Measurements from ENCODE around the gene HBP1.
"Not testable (repeated sequence)": the region's sequence is repeated elsewhere in the genome, so short reads cannot be mapped to it uniquely, and the experiment has no call there.

Gene HBP1

DNA sequence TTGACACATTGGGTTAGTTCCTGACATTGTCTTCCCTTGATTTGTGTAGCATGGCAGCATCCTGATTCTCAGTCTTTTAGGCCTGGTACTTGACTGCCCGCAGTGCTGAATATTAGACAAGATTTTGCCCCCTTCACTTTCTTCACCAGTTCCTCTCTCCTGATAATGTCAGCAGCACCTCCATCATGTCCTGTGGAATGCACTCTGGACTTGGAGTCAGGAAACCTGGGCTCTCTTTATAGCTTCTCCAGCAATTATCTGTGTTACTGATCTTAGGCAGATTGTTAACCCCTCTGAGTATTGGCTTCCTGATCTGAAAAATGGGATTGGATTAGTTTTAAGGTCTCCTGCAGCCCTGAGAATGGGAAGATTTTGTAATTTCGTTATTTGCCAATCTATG is 19.0 kb downstream of the HBP1 start:
- no peak for DNase-seq

DNA sequence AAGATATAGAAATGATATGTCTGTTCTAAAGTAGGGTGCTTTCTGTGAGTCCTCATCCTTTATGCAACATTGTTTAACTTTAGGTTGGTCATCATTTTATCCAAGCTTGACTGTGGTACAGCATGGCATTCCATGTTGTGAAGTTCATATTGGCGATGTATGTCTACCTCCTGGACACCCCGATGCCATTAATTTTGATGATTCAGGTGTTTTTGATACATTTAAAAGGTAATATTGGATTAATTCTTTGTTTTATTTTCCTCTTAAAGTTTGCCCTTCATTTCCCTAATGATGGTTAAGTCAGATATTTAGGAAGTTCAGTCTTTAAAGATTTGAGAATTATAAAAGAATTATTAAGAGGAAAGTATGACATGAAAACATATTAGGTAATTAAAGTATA is 21.3 kb downstream of the HBP1 start:
- DNase-seq, result no peak

DNA sequence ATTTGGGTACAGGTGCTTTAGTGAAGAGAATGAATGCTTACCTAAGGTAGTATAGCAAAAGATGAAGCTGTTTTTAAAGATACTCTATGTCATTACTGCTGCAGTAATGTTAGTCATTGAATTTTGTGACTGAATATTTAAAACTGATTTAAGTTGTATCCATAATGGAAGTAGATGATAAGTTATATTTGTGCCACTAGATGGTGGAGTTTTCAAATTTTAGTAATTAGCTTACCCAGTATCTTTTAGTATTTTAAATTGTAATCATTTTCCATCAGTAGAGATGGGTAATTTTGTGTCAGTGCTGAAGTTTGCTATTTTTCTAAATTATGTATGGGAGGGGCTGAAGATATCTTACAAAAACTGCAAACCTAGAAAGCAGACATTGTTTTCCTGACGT is 25.2 kb downstream of the HBP1 start:
- no peak for DNase-seq

DNA sequence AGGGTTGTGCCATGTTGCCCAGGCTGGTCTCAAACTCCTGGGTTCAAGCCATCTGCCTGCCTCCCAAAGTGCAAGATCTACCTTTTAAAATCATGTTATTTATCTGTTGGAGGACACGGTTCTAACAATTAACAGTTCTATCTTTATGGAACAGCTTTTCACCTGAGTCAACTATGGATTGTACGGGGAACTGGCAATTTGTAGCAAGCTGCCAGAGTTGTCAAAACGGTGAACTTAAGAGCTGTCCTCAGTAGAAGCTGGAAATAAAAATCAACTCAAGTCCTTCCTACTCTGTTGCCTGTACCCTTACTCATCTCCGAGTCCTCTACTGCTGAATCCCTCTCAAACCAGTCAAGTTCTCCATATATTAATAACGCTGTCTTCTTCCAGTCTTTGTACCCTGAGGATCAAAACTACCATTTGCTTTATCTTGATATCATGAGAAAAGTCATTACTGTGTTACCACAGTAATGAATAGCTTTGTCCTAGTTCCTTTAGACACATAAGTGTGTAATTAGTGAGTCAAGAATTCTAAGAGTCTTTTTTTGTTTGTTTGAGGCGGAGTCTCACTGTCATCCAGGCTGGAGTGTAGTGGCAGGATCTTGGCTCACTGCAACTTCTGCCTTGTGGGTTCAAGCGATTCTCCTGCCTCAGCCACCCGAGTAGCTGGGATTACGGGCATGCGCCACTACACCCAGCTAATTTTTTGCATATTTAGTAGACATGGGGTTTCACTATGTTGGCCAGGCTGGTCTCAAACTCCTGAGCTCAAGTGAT is 28.2 kb downstream of the HBP1 start:
- no peak for DNase-seq

DNA sequence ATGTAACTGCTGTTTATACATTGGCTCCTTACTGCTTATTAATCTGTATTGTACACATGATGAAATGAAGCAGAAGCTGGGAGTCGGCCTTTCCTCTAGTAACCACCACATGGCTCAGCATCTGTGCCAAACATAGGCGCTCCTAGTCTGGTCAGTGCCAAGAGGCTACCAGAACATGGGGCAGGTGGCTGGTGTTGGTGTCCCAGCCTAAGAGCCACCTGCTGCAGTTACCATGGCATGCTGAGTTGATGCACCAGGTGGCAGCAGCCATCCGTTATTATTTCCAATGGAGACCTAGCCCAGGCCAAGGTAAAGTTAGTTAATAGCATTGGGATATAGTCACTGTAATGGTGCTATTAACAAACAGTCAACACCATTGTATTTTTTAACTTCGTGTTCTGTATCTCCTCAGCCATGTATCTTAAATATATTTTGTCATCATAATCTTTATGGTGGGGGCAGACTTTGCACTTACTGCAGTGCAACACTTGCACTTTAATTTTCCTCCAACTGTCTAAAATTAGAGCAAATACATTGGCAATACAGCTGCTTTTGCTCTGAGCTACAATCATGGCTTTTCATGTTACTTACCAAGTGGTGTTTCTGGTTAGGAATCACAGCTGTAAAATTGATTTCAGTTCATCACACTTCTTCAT is 33.1 kb downstream of the HBP1 start:
- DNase-seq, result peak; percentile 77

DNA sequence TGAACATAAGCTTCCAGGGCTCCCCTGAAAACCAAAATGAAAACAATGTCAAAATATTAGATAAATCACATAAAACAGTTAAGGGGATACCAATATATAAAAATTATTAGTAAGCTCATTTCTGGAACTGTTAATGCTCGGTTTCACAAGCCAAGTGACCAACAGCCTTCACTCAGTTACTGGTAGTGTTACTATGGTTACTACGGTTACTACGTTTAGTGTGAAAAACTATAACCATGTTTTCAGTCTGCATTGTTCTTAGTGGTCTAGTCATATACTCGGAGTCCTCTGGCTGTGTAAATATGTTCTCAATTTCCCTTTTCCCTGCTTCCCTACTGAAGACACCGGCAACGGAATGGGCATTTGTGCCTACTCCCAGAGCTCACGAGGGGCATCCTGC is 34.8 kb downstream of the HBP1 start:
- DNase-seq, result no peak

DNA sequence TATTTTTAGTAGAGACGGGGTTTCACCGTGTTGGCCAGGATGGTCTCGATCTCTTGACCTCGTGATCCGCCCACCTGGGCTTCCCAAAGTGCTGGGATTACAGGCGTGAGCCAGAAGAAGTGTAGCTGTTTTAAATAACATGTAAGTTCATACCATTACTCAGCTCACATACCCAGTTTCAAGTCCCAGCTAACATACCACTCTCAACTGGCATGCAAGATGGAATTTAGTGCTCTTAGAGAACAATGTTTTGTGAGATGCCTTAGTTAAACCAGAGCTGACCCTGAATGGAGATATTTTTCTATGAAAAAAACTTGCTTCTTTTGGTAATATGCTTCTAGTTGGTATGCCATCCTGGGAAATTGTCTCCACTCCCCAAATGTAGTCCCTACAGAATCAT is 37.3 kb downstream of the HBP1 start:
- no peak for DNase-seq

DNA sequence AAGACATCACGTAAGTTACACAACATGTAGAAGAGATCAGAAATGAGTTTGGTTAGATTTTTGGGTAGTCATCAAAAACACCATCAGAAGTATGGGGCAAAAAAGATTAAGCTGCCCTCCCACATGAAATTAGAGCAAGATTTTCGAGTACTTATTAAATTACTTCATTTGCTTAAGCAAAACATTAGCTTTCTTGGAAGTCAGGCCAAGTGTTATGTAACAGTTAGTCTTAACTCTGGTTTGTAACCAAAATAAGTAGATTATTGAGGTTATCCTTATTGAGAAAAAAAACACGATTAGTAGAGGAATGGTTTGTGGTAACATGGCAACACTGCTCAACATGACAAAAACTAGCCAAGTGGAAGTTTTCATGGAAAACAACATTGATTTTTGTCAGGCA is 37.9 kb downstream of the HBP1 start:
- no peak for DNase-seq

DNA sequence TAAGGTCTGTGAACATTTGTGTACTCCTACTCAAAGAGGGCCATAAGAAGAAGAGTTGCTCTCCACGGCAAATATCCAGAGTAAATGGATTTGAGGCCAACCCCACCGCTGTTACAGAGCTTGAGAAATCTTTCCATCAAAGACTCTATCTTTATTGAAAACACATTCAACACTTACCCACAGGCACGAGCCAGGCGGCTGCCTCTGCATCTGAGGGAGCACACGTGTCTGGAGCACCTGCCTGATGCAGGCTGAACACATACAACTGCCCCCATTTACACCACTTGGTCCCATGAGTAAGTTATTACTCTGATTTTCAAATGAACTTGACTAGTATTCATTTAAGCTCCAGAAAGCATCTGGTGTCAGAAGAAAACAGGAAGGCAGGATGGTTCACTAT is 38.7 kb downstream of the HBP1 start:
- no peak for DNase-seq

DNA sequence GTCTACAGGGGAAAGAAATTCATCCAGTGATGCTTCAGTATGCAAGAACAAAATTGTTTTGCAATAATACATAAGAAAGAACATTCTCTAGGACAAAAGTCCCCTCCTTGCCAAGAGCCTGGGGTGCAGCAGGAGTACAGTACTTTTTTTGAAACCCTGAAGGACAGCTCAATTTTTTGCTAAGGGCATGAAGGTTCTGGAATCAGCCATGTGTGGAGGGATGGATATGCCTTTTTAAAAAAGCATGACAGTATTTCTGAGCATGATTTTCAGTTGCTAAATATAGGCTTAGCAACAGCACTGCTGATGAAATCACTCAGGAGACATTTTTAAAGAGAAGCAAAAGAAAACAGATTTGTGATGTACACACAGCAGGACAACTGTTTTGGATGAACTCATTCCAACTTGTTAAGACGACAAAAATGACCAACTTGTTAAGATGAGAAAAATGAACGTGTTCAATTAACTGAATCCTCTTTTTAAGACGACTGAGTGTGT is 39.3 kb downstream of the HBP1 start:
- no peak for DNase-seq

DNA sequence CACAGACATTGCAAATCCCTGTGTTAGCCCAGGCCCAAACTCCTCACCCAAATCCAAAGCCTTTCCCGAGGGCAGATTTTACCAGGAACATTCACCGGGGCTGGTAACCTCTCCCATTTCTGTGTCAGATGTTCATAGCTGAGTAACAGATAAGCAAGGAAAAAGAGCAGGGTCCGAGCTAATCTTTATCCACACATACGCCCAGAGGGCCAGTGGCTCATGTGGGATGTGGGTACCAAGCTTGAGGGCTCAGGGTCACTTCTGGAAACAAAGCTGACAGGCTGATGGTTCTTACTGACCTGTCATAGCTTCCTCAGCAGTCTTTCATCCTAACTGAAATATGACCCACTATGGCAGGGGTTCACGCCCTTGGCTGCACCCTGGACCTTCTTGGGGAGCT is 39.8 kb downstream of the HBP1 start:
- no peak for DNase-seq

DNA sequence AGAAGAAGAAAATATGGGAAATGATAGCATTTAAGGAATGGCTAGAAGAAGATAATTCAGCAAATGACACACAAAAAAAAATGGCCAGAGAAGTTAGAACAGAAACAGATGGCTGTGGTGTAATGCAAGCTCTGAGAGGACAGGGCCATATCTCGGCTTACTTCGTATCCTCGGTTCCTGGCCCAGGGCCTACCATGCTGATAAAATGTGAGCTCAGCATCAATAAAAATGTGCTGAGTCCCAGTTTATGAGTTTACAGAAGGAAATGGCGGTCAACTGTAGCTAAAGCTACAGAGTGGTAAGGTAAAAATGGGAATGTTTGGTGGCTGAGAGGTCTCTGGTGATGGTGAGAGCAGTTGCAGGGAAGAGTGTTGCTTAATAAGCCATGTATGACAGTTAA is 40.8 kb downstream of the HBP1 start:
- DNase-seq, result no peak

DNA sequence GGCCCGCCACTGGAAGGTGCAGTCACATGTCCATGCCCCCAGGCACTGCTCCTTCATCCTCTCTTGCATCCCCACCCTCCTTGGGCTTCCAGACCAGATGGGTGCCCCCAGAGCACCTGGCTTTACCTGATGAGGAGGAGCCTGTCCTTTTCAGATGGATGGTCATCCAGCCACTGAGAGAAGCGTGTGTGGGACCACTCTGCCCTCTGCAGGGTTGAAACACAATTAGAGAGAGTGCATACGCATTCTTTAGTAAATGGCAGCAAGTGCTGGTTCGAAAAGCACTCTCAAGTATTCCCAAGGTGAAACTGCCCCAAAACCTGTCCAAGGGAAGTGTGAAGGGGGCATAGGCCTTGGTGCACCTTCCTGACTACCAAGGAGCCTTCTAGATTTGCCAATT is 41.6 kb downstream of the HBP1 start:
- DNase-seq, result no peak

DNA sequence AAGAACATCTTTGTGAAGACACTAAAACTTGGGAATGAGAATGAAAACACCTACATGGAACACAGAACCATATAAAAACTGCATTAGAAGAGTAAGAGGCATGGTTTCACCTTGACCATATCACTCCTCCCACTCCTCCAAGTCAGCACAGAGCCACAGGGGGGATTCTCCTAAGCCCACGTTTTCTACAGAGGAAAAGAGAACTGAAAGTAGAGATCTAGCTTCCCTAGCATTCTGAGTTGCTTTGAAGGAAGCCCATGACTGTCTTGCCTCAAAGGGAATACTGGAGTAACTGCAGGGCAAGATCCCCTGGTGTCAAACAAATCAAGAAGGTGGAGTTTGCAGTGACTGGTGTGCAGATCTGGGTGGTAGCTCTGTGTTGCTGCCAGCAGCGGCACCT is 43.9 kb downstream of the HBP1 start:
- DNase-seq, result no peak

DNA sequence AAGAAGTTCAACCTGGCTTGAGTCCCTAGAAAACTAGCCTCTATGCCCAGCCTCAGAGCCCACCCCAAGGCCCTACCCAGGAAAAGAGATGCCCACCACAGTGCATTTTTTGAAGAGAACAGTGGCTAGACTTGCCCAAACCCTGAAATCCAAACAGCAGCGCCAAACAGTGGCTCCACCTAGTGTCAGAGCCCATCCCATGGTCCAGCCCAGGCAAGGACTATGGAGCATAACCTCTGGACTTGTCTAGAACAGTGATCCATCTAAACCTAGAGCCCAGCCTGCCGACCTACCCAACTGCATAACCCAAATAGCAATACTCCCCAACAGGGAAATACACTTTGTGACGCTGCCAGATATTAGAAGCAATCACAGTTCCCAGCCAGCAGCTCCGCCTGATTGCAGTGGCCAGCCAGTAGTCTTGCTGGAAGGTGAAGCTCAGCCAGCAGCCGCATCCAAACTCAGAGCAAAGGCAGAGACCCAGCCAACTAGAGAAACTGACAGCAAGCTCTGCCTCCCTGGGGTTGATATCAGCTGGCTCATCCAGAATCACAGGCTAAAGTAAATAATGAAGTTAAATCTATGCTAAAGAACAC is 44.5 kb downstream of the HBP1 start:
- no peak for DNase-seq

DNA sequence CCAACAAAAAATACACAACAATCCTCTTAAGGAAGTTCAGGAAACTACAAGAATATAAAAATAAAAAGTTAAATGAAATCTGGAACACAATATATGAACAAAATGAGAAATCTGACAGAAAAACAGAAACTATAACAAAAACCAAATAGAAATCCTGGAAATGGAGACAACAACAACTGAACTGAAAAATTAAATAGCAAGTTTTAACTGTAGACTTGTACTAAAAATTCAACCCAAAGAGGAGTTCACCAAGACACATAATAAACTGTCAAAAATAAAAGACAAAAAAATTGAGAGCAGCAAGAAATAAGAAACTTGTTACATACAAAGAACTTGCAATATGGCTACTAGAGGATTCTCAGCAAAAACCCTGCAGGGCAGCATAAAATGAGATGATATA is 45.1 kb downstream of the HBP1 start:
- no peak for DNase-seq

DNA sequence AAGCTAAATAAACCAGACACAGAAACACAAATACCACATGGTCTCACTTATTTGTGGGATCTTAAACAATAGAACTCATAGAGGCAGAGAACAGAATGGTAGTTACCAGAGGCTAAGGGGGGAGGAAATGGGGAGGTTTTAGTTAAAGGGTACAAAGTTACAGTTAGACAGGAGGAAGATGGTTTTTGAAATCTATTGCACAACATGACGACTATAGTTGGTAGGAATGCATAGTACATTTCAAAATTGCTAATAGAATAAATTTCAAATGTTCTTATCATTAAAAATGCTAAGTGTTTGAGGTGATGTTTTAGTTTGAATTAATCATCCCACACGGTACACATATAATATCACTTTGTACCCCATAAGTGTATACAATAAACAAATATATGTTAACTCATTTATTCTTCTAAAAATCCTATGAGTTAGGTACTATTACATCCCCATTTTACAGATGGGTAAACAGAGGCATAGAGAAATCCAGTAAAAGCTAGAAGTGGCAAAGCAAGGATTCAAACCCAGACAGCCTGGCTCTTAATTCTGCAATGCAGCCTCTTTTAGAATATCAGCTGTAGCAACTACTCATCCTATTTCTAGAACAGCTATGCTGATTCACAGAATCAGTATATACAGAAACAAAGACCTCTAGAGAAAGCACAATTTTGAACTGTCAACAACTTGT is 50.9 kb downstream of the HBP1 start:
- DNase-seq, result no peak

DNA sequence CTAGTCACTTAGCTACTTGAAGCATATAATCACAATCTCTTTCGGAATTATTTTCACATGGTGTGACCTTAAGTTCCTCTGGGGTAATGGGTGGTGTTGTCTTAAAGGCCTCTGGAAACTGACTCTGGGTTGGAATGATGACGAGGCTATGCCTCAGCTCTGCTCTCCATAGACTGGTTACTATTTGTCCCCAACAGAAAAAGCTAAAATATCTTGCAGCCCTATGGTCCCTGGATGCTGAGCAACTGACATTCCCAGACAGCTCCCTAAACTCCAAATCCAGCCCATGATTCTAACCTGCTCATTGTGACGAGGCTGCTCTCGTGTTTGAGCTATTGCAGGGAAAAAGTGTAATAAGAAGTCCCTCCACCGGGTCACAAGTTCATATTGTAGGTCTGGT is 51.6 kb downstream of the HBP1 start:
- no peak for DNase-seq

DNA sequence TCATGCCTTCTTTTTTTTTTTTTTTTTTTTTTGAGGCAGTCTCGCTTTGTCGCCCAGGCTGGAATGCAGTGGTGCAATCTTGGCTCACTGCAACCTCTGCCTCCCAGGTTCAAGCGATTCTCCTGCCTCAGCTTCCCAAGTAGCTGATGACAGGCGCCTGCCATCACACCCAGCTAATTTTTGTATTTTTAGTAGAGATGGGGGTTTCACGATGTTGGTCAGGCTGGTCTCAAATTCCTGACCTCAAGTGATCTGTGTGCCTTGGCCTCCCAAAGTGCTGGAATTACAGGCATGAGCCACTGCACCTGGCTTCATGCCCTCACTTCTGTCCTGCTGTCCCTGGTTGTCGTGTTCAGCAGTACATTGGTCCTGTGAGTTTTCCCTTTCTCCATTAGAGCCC is 52.0 kb downstream of the HBP1 start:
- DNase-seq, result not testable (repeated sequence)

DNA sequence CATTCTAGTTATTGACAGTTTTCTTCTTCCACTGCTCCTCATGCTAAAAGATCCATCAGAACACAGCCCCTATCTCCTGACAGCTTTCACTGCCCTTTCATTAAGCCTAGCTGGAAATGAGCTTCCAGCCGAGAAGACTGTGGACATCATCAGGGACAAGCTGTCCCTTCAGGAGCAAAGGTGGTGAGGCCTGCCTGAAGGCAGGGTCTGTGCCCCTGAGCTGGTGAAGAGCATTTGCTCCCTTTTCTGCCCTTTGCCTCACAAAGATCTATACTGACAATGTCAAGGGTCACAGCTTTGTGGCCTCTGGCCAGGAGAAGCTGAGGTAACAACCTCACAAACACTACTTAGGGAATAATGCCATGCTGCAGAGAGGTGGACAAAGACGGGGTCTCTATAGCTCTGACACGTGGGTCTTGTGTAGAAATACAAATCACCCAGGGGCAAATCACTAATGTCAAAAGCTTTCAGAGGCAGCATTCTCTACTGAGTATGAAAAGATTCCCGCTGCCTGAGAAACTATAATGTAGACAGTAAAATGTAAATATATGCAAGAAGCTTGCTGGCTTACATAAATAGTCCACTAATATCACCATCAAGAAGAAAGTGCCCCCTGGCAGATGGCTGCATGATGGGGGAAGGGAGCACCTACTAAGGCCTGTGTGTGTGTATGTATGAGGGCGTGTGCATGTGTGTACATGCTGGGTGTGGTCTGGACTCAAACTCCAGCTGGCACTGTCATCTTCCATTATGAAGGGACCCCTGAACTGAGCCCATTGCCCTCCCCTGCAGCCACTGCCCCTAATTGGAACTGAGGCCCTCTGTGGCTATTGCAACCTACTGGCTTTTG is 55.8 kb downstream of the HBP1 start:
- DNase-seq, result peak; percentile 50

DNA sequence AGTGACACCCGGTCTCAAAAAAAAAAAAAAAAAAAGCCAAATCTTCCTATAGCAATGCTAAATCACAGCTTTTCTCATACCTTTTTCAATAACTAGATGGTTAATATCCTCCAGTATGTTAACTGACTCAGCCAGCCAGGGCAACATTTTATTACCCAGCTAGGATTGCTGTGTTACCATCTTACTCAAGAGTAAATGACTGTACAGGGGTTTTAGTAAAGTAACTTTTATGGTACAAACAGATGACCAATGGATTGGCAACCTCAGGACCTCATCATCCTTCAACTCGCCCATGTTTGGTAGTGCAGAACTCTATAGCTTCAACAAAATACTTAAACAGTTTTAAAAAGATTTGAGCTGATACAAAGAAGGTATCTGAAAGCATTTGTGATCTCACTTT is 59.5 kb downstream of the HBP1 start:
- DNase-seq, result no peak

DNA sequence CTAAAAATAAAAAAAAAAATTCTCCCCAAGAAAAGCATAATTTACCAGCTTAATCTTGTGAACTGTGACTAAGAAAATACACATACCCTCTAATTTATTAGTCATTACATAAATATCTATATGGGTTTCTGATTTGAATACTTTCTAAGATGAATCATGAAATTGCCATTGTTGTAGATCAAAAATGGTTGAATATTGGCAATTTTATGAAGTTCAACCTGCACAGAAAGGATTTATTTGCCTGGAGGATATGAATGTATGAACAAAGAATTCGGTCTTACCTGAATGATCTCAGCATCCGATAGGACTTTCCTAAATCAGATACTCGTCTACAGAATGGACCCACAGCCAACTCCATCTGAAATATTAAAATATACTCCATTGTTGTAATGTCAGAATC is 61.5 kb downstream of the HBP1 start:
- no peak for DNase-seq

DNA sequence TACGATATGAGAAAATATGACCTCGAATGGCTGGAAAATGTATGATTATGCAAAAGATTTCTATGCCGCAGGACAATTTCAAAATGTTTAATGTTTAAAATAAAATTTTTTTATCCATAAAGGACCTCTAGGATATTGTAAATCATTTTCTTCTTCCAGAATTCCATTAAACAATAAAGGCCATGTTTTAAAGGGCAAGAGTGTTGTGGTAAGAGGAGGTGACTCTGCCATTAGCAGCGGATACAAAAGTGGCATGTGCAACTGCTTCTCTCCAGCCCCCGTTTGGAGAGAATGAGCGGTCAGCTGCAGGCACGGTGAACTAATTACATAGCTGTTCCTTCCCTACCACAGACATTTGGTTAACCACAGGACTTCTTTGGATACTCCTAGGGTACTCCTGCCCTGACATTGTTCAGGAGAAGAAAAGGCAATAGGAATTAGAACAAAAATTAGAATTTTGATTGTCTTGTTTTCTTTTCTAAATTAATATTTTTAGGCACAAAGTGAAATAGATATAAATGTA is 63.8 kb downstream of the HBP1 start:
- no peak for DNase-seq

All from NCI-H82 (cell line).